GM18499 (cell line): ENCODE results near the gene TMEM132D.
"Not testable (repeated sequence)": the region's sequence is repeated elsewhere in the genome, so short reads cannot be mapped to it uniquely, and the experiment has no call there.

Experiments
- ATAC-seq: cut with Tn5 transposase; IDR thresholded peaks from one replicate; pipeline ENCODE4 v1.9.1; 2021; ENCODE audit warnings: moderate number of reproducible peaks; ENCODE audit not compliant: insufficient read depth, unreplicated experiment

Gene TMEM132D

DNA sequence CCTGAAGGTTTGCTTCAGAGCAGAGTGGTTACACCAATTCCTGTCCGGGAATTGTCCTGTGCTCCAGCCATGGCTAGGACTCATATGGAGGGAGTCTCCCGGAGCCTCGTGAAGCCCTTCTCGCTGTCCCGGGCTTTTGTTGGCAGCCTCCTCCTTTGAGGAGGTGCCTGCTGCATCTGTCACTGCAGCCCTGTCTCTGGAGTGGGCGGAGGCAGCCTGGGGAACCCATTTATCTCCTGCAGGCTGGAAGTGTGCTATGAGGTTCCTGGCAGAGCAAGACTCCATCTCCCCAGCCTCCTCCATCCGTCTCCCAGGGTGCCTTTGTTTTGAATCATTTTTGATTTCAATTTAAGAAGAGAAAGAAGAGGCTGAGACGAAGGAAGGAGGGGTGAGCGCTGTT lies 695.3 kb downstream of the TMEM132D start:
- no peak for ATAC-seq

DNA sequence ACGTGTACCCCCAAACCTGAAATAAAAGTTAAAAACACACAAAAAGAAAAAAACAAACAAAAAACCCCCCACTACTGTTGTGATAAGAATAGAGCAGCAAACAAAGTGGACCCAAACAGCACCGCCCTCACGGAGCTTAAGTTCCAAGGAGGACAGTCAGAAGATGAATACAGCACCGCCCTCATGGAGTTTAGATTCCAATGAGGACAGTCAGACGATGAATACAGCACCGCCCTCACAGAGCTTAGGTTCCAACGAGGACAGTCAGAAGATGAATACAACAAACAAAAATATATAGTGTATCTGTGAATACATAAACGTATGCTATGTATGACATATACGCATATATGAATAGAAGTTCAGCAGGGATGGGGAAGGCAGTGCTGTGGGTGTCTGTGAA lies 696.7 kb downstream of the TMEM132D start:
- no peak for ATAC-seq

- no peak for ATAC-seq
Measured at GRCh38 chr12:129203456-129203855, 700.4 kb downstream of the TMEM132D start.

GRCh38 chr12:129202109-129202814 lies 701.6 kb downstream of the TMEM132D start:
- ATAC-seq, result no peak

GRCh38 chr12:129201029-129201428 lies 702.8 kb downstream of the TMEM132D start:
- ATAC-seq, result no peak

GRCh38 chr12:129200576-129200975 lies 703.2 kb downstream of the TMEM132D start:
- ATAC-seq, result no peak

DNA sequence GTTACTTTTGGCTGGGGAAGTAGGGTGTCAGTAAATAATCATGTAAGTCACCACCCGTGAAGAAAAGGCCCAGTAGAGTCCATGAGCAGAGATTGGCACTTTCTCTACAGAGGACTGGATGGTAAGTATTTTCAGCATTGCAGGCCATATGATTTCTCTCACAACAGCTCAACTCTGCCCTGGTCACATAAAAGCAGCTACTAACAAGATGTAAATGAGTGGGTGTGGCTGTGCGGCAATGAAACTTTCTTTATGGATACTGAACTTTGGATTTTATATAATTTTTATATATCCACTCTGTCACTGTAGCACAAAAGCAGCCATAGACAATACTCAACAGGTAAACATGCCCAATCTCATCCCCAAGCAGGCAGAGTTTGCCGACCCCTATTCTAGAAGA lies 706.9 kb downstream of the TMEM132D start:
- ATAC-seq, result no peak

DNA sequence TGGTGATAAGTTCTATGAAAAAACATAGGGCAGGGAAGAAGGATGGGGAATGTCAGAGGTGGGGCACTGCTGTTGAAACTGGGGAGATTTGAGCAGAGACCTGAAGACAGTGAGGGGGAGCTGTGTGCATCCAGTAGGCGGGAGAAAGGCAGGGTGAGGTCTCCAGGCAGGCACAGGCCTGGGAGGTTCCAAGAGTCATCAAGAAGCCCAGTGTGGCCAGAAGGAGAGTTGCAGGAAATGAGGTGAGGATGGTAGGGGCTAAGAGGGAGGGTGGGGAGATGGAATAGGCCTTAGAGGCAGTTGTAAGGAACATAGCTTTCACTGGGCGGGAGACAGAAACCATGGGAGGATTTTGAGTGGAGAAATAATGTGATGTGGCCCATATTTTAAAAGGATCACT lies 708.7 kb downstream of the TMEM132D start:
- ATAC-seq, result no peak

GRCh38 chr12:129193263-129193871 lies 710.5 kb downstream of the TMEM132D start:
- no peak for ATAC-seq

- ATAC-seq, result no peak
Measured at GRCh38 chr12:129190827-129191226, 713.0 kb downstream of the TMEM132D start.

DNA sequence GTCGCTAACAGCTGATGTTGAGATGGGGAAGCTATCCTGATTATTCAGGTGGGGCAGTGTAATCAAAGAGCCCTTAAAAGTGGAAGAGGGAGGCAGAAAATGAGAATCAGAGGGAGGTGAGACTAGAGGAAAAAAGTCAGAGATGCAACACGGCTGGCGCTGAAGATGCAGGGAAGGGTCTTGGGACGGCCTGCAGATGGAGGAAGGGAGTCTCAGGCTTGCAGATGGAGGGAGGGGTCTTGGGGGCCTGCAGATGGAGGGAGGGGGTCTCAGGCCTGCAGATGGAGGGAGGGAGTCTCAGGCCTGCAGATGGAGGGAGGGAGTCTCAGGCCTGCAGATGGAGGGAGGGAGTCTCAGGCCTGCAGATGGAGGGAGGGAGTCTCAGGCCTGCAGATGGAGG lies 713.9 kb downstream of the TMEM132D start:
- not testable (repeated sequence) for ATAC-seq

DNA sequence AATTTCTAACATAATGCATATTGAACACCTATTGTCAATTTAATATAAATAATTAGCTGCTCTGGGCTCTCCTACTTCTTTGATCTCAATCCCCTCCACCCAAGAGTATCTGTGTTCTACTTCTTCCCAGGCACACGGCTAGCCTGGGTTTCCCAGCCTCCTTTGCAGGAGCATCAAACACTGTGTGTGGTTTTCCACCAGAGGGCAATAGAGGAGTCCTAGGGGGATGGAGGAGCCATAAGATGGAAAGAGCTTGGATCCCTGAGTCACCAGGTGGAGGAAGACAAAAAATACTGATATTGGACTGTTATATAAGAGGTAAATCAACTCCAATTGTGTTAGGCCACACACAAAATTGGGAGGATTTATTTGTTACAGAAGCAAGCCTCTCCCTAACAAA lies 716.9 kb downstream of the TMEM132D start:
- ATAC-seq, result no peak

- no peak for ATAC-seq
Measured at GRCh38 chr12:129185855-129186254, 718.0 kb downstream of the TMEM132D start.

DNA sequence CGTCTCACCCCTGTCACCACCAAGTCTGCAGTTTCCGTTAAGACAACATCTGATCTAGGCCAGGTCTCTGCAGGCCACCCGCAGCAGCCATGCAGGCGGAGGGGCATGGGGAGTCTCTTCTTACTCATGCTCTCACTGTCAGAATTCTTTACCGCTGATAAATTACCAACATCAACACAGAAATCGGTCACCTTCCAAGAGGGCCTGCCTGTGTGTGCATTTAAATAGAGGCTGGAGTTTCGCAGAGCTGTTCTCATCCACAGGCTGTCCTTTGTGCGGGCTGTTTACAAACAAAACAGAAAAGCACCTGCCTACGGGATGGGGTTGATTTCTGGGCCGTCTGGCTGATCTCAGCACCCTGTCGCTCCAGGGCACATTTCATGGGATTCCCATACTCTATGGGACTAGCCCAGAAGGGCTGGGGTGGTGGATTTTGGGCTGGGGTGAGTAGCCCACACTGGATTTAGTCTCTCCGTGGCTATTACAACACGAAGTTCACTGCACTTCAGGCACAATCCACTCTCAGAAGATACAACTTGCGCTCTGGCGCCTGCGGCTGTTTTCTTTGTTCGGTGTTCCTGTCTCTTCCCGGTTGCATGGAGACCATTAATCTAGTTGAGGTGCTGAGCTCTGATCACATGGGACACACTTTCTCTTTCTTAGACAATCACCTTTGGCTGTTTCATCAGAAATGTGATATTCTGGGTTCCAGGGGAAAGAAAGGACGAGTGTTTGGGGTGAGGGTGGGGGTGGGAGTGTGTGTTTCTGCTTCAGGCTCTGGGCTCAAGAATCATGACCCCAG lies 719.5 kb downstream of the TMEM132D start:
- no peak for ATAC-seq

DNA sequence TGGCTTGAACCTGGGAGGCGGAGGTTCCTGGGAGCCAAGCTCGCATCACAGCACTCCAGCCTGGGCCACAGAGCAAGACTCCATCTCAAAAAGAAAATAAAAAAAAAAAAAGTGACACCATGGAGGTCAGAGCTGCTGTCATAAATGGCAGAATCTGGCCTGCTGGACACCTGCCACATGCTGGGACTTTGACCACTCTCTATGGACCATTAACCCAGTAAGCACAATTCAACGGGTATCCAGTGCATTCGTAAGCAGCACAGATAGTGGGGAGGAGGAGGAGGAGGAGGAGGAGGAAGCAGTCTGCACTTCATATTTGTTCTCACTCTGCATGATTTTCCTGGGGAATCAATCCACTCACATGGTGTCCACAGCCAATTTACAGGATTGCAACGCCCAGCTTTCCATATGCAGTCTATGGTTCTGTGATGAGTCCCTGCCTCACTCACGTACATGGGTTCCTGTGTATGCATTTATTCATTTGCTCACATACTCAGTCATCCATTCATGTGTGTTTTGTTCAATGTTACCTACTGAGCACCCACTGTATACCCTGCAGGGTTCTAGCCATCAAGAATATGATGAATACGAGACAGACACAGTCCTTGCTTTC lies 723.8 kb downstream of the TMEM132D start:
- ATAC-seq, result no peak

DNA sequence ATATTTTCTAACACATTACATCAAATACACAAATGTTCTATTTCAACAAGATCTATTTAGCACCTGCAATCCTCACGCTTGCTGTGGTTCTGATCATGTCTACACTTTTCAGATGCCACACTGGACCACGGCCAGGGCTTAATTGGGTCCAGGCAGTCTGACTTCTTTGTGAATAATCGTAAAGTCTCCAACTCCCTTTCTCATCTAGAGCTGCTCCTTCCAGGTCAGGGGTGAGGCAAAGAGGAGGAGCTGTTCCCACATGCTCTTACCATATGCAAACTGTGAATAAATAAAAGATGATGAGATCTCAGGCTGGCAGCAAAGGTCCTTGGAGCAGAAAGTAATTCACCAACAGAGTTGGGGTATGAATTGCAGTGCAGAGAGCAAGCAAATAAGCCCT lies 733.9 kb downstream of the TMEM132D start:
- no peak for ATAC-seq

DNA sequence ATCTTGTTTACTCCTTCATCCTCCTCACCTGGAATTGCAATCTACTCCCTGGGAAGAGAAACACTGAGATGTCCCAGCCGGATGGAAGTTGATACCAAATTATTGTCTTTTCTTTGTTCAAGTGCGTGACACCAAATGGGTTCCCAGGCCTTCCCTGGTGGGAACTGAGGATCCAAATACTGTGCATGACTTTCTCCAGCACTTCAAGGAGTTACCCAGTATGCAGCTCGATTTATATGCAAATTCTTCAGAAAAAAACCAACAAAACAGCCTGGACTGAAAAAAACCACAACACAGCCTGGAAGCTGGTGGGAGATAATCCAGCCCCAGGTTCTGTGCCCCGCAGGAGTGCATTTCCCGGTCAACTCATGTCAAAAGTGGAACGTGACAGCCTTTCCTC lies 740.0 kb downstream of the TMEM132D start:
- ATAC-seq, result no peak

DNA sequence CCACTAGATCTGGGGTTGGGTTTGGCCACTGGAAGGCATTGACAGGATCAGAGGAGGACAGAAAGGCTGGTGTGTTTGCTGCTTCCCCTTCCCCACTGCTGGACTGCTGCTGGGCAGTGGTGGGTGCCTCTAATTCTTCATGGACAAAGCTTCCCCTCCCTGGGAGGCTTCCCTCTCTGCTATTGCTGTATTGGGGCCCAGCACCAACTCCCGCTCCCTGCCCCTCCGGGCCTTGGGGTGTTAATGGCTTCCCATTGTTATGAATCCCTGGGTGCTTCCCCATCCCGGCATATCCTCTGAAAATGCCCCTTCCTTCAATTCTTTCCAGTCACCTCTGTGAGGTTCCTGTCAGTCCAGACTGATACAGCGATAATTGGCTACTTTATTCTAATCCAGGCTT lies 740.4 kb downstream of the TMEM132D start:
- ATAC-seq, result no peak

DNA sequence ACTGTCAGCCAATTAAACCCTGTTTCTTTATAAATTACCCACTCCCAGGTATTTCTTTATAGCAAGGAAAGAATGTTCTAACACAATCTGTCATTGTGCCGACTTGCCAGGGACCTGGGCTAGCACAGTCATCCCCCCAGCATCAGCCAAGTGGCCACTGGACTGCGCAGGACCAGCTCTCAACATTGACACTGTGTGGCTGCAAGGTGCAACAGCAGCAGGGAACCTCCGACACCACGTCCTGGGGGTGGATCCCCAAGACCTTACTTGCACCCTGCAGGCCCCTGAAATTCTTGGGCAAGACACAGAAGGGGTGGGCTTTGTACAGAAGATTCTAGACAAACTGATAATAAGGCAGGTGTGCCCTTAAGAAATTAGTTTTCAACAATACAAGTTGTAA lies 741.0 kb downstream of the TMEM132D start:
- ATAC-seq, result no peak

DNA sequence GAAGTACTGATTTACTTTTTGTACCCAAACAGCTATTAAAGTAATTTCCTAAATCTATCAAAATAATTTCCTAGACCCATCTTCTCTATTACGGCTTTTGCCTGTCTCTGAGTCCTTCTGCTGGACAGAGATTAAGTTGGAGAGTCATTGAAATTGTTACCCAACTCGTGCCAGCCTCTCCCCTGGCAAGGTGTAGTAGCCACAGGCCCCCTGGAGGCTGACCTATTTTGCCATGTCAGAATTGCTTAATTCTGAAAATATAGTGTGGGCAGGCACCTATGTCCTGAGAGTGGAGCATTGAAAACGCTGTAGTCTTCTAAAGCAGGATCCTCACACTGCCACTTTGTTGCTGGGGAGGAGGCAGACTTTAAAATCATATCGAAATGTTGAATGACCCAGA lies 742.3 kb downstream of the TMEM132D start:
- no peak for ATAC-seq

DNA sequence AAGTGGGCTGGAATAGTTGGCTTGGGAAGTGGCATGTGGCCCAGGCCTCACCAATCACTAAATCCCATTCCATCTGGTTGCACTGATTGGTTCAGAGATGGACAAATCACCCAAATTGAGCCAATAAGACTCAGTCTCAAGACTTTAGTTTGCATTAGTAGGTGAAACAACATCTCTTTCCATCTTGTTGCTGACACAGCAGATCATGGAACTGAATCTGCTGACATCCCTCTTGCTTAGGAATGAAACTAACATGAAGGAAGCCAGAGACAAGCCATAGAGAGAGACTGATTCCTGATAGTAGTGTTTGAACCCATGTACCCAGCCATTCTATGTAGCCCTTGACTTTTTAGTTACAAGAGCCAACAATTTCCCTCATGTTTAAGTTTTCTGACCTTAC lies 743.5 kb downstream of the TMEM132D start:
- no peak for ATAC-seq
